Loucy (cell line): ENCODE data around the gene TOX2.

Source experiments
- CTCF ChIP-seq: fragments of 200-600 bp; sonication (generic); conservative IDR thresholded peaks from 2 replicates; pipeline ENCODE4 v1.5.1; 2014; ENCODE audit warnings: mild to moderate bottlenecking, antibody characterized with exemption, low read length
- EZH2phosphoT487 ChIP-seq: fragments of 200-600 bp; IDR thresholded peaks from 2 replicates; pipeline ENCODE4 v1.6.1; 2018; ENCODE audit warnings: antibody characterized with exemption, mild to moderate bottlenecking, moderate library complexity, borderline replicate concordance

- TF ChIP-seq CTCF (no peak), EZH2phosphoT487 (no peak)
These were observed 139.5 kb downstream of the TOX2 start for GRCh38 chr20:44054118-44054517.
